Liver (tissue), 9 donors: Measurements from ENCODE around the gene FGFBP2. TPM values are rescaled to one million over a fixed set of nuclear protein-coding genes. Genes with fewer than 3 reads are reported as not detected.

ENCODE experiments used
- DNase-seq: peaks from one replicate; pipeline ENCODE4 v3.0.0-alpha.2; 2017; ENCODE audit warnings: low spot score
- H3K27ac ChIP-seq, 2 donors: one replicate each; pipeline ENCODE4 v1.7.0; 2013; ENCODE audit warnings: inconsistent platforms in 2 of 2, low read length in 2 of 2, control low read depth in 1 of 2, low read depth in 1 of 2, mild to moderate bottlenecking in 1 of 2
- H3K27me3 ChIP-seq, 4 donors: one replicate each; pipeline versions ENCODE4 v1.6.1 to v1.7.0; 2013; ENCODE audit warnings: low read length in 3 of 4, inconsistent platforms in 1 of 4, mild to moderate bottlenecking in 1 of 4, moderate library complexity in 1 of 4; ENCODE audit not compliant: control insufficient read depth in 4 of 4, insufficient read depth in 4 of 4
- H3K36me3 ChIP-seq, 4 donors: one replicate each; pipeline versions ENCODE4 v1.6.1 to v1.7.0; 2013; ENCODE audit warnings: low read length in 3 of 4, mild to moderate bottlenecking in 3 of 4, low read depth in 1 of 4, moderate library complexity in 1 of 4; ENCODE audit not compliant: control insufficient read depth in 4 of 4, insufficient read depth in 3 of 4
- H3K4me1 ChIP-seq, 4 donors: one replicate each; pipeline versions ENCODE4 v1.6.1 to v1.7.0; 2013; ENCODE audit warnings: low read length in 3 of 4, mild to moderate bottlenecking in 3 of 4, moderate library complexity in 1 of 4; ENCODE audit not compliant: control insufficient read depth in 4 of 4, insufficient read depth in 4 of 4
- H3K4me3 ChIP-seq, 3 donors: one replicate each; pipeline versions ENCODE4 v1.6.1 to v1.7.0; 2013; ENCODE audit warnings: low read length in 3 of 3, control low read depth in 1 of 3, low read depth in 1 of 3, mild to moderate bottlenecking in 1 of 3
- H3K9ac ChIP-seq, 2 donors: one replicate each; pipeline ENCODE4 v1.7.0; 2013; ENCODE audit warnings: low read length in 2 of 2, mild to moderate bottlenecking in 2 of 2, moderate library complexity in 2 of 2, control low read depth in 1 of 2, low read depth in 1 of 2
- H3K9me3 ChIP-seq, 4 donors: one replicate each; pipeline versions ENCODE4 v1.6.1 to v1.7.0; 2013; ENCODE audit warnings: low read length in 3 of 4; ENCODE audit not compliant: control insufficient read depth in 4 of 4
- EGR1 ChIP-seq, 2 donors: IDR thresholded peaks; 2 replicates each; pipeline ENCODE4 v1.6.1; 2016 to 2018; ENCODE audit warnings: antibody characterized with exemption in 2 of 2, low read depth in 2 of 2
- FOXA1 ChIP-seq: IDR thresholded peaks from 2 replicates; pipeline ENCODE4 v1.6.1; 2016; ENCODE audit warnings: antibody characterized with exemption
- GABPA ChIP-seq, 2 donors: IDR thresholded peaks in 1 of 2; conservative IDR thresholded peaks in 1 of 2; 2 replicates each; pipeline ENCODE4 v1.6.1; 2016; ENCODE audit warnings: antibody characterized with exemption in 2 of 2, mild to moderate bottlenecking in 1 of 2, moderate library complexity in 1 of 2
- HNF4A ChIP-seq, 2 donors: conservative IDR thresholded peaks; 2 replicates each; pipeline ENCODE4 v1.6.1; 2016; ENCODE audit warnings: antibody characterized with exemption in 2 of 2, mild to moderate bottlenecking in 2 of 2
- HNF4G ChIP-seq: IDR thresholded peaks from 2 replicates; pipeline ENCODE4 v1.6.1; 2016; ENCODE audit warnings: antibody characterized with exemption
- JUND ChIP-seq, 2 donors: IDR thresholded peaks; 2 replicates each; pipeline ENCODE4 v1.6.1; 2016; ENCODE audit warnings: antibody characterized with exemption in 2 of 2
- MAX ChIP-seq: IDR thresholded peaks from 2 replicates; pipeline ENCODE4 v1.6.1; 2016; ENCODE audit warnings: antibody characterized with exemption
- NR2F2 ChIP-seq: IDR thresholded peaks from 2 replicates; pipeline ENCODE4 v1.6.1; 2016; ENCODE audit warnings: antibody characterized with exemption
- RAD21 ChIP-seq, 2 donors: IDR thresholded peaks; 2 replicates each; pipeline ENCODE4 v1.6.1; 2016; ENCODE audit warnings: antibody characterized with exemption in 2 of 2, mild to moderate bottlenecking in 2 of 2
- REST ChIP-seq: IDR thresholded peaks from 2 replicates; pipeline ENCODE4 v1.6.1; 2016; ENCODE audit warnings: antibody characterized with exemption, mild to moderate bottlenecking
- TAF1 ChIP-seq: conservative IDR thresholded peaks from 2 replicates; pipeline ENCODE4 v1.6.1; 2016; ENCODE audit warnings: antibody characterized with exemption, mild to moderate bottlenecking
- YY1 ChIP-seq: IDR thresholded peaks from 2 replicates; pipeline ENCODE4 v1.6.1; 2016; ENCODE audit warnings: antibody characterized with exemption, mild to moderate bottlenecking
- ZBTB33 ChIP-seq: IDR thresholded peaks from 2 replicates; pipeline ENCODE4 v1.6.1; 2016; ENCODE audit warnings: antibody characterized with exemption
- WGBS: extraction: QIAGEN DNeasy Blood & Tissue Kit; methylation state at CpG from one replicate; pipeline ENCODE4 v1.1.7; 2013; 5-methylcytosine and 5-hydroxymethylcytosine counted together
- polyA plus RNA-seq, 2 donors: library from polyadenylated mRNA; stranded (reverse) in 1 of 2; unstranded in 1 of 2; fragments of 200-250 nt in 1 of 2; fragments of >200 nt in 1 of 2; fragmentation: Nextera tagmentation in 1 of 2; extraction: Ambion mirVana in 1 of 2; gene quantifications; one replicate each; pipeline versions ENCODE4 v1.2.1 to v1.2.3, GENCODE V29; 2013 to 2015
- total RNA-seq, 2 donors: library from RNA; depleted of rRNA; stranded (reverse); fragments of >200 nt; gene quantifications; one replicate each; pipeline ENCODE4 v1.2.3, GENCODE V29; 2014
- TF ChIP-seq, protein P1 (sequence below): IDR thresholded peaks from 2 replicates; pipeline ENCODE4 v1.6.1; 2016; ENCODE audit warnings: antibody characterized with exemption
- TF ChIP-seq, protein P2 (sequence below): fragments of 150-350 bp; IDR thresholded peaks from 2 replicates; pipeline ENCODE4 v1.5.1; 2017; ENCODE audit warnings: improper control_type of control experiment, low read depth, low read length; ENCODE audit not compliant: missing input control
- donor health status: healthy.
- donor health status: healthy.
- donor health status: healthy.
- donor health status: healthy.
- donor health status: healthy.

FGFBP2 gene
- total and polyA plus RNA-seq, 4 donors = 0.14 to 0.60 (median 0.25) TPM; not detected in 1

DNA sequence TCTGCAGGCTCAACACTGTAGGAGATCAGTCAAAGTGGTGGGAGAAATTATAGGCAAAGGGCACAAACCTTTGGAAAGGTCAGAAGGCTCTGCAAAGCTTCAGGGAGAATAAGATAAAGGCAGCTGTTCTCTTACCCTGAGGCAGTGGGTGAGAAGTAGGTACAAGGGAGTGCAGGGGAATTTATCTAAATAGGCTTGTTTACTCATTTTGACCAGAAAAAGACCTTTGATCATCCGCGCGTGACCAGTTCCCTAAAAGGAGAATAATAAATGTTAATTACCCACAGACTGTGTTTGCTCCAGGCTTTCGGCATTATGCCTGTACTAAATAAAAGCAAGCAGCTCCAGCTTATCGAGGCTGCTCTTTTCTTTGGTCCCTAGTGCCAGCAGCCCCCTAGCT lies 9.3 kb downstream of the FGFBP2 start:
- DNase-seq = no peak
- 68% methylated on average over 5 of the region's 5 CpGs for WGBS
- H3K27ac ChIP-seq = no peak overlapping the region
- peaks cover 0 to 3% (median 2%) of the 10 kb centered on the region in 4 donors for H3K4me1 ChIP-seq
- no peaks in the 10 kb centered on the region for H3K9me3 ChIP-seq
- H3K9ac ChIP-seq = no peak overlapping the region
- no peaks in the 10 kb centered on the region for H3K36me3 ChIP-seq
- H3K27me3 ChIP-seq = no peaks in the 10 kb centered on the region
- no peak overlapping the region for H3K4me3 ChIP-seq
- TF ChIP-seq REST (no peak), FOXA1 (no peak), JUND (IDR thresholded peaks at IDR 0.05) (no peak)
- TF ChIP-seq, protein P1, sequence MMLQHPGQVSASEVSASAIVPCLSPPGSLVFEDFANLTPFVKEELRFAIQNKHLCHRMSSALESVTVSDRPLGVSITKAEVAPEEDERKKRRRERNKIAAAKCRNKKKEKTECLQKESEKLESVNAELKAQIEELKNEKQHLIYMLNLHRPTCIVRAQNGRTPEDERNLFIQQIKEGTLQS = no peak
- TF ChIP-seq, protein P2, sequence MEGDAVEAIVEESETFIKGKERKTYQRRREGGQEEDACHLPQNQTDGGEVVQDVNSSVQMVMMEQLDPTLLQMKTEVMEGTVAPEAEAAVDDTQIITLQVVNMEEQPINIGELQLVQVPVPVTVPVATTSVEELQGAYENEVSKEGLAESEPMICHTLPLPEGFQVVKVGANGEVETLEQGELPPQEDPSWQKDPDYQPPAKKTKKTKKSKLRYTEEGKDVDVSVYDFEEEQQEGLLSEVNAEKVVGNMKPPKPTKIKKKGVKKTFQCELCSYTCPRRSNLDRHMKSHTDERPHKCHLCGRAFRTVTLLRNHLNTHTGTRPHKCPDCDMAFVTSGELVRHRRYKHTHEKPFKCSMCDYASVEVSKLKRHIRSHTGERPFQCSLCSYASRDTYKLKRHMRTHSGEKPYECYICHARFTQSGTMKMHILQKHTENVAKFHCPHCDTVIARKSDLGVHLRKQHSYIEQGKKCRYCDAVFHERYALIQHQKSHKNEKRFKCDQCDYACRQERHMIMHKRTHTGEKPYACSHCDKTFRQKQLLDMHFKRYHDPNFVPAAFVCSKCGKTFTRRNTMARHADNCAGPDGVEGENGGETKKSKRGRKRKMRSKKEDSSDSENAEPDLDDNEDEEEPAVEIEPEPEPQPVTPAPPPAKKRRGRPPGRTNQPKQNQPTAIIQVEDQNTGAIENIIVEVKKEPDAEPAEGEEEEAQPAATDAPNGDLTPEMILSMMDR = no peak

- H3K4me1 ChIP-seq = peaks cover 0 to 3% (median 2%) of the 10 kb centered on the region in 4 donors
- TF ChIP-seq GABPA (IDR thresholded peaks at IDR 0.05 in 1 of 2, conservative IDR thresholded peaks at IDR 0.05 in 1 of 2) (no peak), HNF4A (conservative IDR thresholded peaks at IDR 0.05) (no peak), ZBTB33 (no peak), RAD21 (IDR thresholded peaks at IDR 0.05) (no peak), TAF1 (no peak), EGR1 (IDR thresholded peaks at IDR 0.05; ENCODE audit: low read depth in 2 of 2) (no peak), YY1 (no peak), JUND (IDR thresholded peaks at IDR 0.05) (no peak), MAX (no peak), HNF4G (no peak), NR2F2 (no peak), REST (no peak)
- TF ChIP-seq, protein P2 = no peak
- TF ChIP-seq, protein P1 = no peak
- H3K27ac ChIP-seq = no peak overlapping the region
- no peaks in the 10 kb centered on the region for H3K27me3 ChIP-seq
- no peak overlapping the region for H3K4me3 ChIP-seq
- H3K36me3 ChIP-seq = no peaks in the 10 kb centered on the region
- no peaks in the 10 kb centered on the region for H3K9me3 ChIP-seq
- no peak for DNase-seq
- H3K9ac ChIP-seq = no peak overlapping the region
Observed at GRCh38 chr4:15951781-15952180, 11.2 kb downstream of the FGFBP2 start.
